Activated naive CD4-positive, alpha-beta T cell treated with anti-CD3 and anti-CD28 coated beads, Interleukin-2, amount 50 U/mL, for 24 hours (primary cell): ENCODE results near the gene EYS.

ENCODE experiments used
- H3K27ac Mint-ChIP-seq: one replicate; pipeline ENCODE4 v1.8.0; 2021; ENCODE audit warnings: mild to moderate bottlenecking, mixed read lengths
- H3K27me3 Mint-ChIP-seq: one replicate; pipeline ENCODE4 v1.8.0; 2021; ENCODE audit warnings: mixed read lengths
- H3K36me3 Mint-ChIP-seq: one replicate; pipeline ENCODE4 v1.8.0; 2021; ENCODE audit warnings: mixed read lengths
- H3K4me1 Mint-ChIP-seq: one replicate; pipeline ENCODE4 v1.8.0; 2021; ENCODE audit warnings: mixed read lengths
- H3K4me3 Mint-ChIP-seq: one replicate; pipeline ENCODE4 v1.8.0; 2021; ENCODE audit warnings: mild to moderate bottlenecking, mixed read lengths
- H3K9me3 Mint-ChIP-seq: one replicate; pipeline ENCODE4 v1.8.0; 2021; ENCODE audit warnings: mixed read lengths

Gene EYS

GRCh38 chr6:64141680-64142079 lies 1565.3 kb downstream of the EYS start:
- Mint-ChIP-seq H3K27ac (no peak overlapping the region), H3K4me3 (no peak overlapping the region), H3K9me3 (no peaks in the 10 kb centered on the region), H3K4me1 (no peaks in the 10 kb centered on the region), H3K27me3 (no peaks in the 10 kb centered on the region), H3K36me3 (no peaks in the 10 kb centered on the region)

GRCh38 chr6:64128301-64129024 lies 1578.6 kb downstream of the EYS start:
- H3K4me1 Mint-ChIP-seq = no peaks in the 10 kb centered on the region

DNA sequence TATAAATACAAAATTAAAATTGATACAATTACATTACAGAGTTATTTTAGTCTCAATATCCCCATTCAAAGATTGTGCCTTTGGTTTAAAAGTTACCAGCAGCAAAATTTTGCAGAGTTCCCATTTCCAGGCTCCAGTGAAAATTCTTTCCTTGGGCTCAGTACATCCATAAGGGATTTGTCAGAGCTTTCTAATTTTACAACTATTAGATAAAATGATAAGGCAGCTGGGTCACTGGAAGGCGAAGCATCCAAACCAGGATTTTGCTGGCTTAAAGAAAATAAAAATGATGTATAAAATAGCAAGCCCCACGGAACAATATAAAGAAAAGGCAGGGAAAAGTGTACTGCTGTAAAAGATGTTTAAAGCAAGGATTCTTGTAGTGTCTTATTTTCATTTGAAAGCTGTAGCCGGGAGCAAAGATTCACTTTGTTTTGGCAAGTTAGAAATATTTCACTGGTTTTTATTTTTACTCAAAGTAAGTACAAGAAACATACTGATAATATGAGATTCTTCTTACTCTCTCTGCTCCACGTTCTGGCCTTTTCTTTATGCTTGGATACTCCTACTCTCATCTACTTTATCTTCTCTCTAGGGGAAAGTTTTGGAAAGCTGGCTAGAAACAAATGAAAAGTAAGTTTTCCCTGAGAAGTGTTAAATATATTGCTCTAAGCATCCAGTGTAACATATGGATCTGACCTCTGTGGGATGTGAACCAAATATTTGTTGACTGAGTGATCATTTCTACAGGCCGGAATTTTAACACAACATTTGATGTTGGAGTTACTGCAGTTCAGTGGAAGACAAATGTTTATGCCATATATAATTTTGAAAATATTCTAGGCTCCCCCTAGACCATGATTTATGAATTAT lies 1583.0 kb downstream of the EYS start:
- H3K27me3 Mint-ChIP-seq = no peaks in the 10 kb centered on the region
- H3K36me3 Mint-ChIP-seq = no peaks in the 10 kb centered on the region
- no peaks in the 10 kb centered on the region for H3K4me1 Mint-ChIP-seq
- H3K27ac Mint-ChIP-seq = no peak overlapping the region
- H3K4me3 Mint-ChIP-seq = no peak overlapping the region
- peaks cover 4% of the 10 kb centered on the region for H3K9me3 Mint-ChIP-seq

More at GRCh38 chr6:64128301-64129024, 1578.6 kb downstream of the EYS start:
- Mint-ChIP-seq H3K9me3 (peaks cover 4% of the 10 kb centered on the region), H3K4me3 (no peak overlapping the region), H3K36me3 (no peaks in the 10 kb centered on the region), H3K27me3 (no peaks in the 10 kb centered on the region), H3K27ac (no peak overlapping the region)

- Mint-ChIP-seq H3K9me3 (peaks cover 4% of the 10 kb centered on the region), H3K27ac (no peak overlapping the region), H3K36me3 (no peaks in the 10 kb centered on the region), H3K4me3 (no peak overlapping the region), H3K27me3 (no peaks in the 10 kb centered on the region), H3K4me1 (no peaks in the 10 kb centered on the region)
Observed at GRCh38 chr6:64122712-64123375, 1584.2 kb downstream of the EYS start.

DNA sequence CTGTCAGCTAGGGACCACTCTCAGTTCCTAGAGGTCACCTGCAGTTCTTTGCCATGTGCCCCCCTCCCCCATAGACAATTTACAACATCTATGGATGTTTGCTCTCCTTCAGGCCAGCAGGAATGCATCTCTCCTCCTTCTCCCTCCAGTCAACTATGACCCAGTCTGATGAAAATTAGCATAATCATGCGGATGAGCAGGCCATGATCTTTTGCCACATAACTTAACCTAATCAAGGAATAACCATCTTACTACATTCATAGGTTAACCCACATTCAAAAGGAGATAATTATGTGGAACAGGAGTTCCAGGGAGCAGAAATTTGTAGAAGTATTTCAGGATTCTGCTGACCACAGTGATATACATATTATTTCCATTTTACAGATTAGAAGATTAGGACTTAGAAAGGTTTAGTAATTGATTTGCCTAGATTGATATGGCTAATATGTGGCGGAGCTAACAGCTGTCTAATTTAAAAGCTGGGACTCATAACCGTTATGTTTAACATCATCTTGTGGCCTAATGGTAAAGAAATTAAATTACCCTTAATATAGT lies 1585.9 kb downstream of the EYS start:
- no peaks in the 10 kb centered on the region for H3K4me1 Mint-ChIP-seq
- H3K27ac Mint-ChIP-seq = no peak overlapping the region
- peaks cover 16% of the 10 kb centered on the region for H3K9me3 Mint-ChIP-seq
- no peak overlapping the region for H3K4me3 Mint-ChIP-seq
- H3K27me3 Mint-ChIP-seq = no peaks in the 10 kb centered on the region
- no peaks in the 10 kb centered on the region for H3K36me3 Mint-ChIP-seq

DNA sequence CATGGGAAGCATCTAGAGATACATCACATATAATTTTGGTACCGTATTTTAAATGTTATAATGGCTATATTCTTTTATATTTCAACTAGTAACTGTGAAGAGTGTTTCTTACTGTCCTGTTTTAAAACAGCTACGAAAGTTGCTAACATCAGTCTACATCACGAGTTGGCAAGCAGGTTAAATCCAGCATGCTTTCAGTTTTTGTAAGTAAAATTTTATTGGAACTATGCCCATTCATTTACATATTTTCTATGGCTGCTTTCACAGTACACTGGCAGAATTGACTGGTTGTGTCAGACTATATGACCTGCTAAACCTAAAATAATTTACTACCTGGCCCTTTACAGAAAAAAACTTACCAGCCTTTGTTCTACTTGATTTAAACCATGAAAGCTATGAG lies 1593.3 kb downstream of the EYS start:
- H3K27me3 Mint-ChIP-seq = no peaks in the 10 kb centered on the region
- no peak overlapping the region for H3K27ac Mint-ChIP-seq
- H3K36me3 Mint-ChIP-seq = no peaks in the 10 kb centered on the region
- peaks cover 14% of the 10 kb centered on the region for H3K9me3 Mint-ChIP-seq
- no peaks in the 10 kb centered on the region for H3K4me1 Mint-ChIP-seq
- H3K4me3 Mint-ChIP-seq = no peak overlapping the region

DNA sequence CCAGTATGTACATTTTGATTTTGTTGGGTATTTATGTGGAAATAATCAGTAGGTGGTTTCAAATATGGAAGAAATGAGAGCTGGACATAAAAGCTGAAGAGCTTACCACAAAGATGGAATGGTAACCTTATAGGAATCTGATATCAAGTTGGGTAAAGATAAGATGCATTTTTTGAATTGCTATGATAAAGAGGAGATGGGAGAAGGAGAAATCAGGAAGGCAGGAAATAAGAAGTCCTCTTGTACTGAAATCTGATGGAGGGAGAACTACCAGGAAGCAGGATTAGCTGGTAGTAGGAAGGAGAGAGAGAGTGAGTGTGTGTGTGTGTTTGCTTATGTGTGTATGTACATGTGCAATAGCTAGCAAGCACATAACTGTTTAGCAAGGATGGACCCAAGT lies 1603.0 kb downstream of the EYS start:
- Mint-ChIP-seq H3K27ac (no peak overlapping the region), H3K27me3 (no peaks in the 10 kb centered on the region), H3K4me1 (no peaks in the 10 kb centered on the region), H3K4me3 (no peak overlapping the region), H3K9me3 (peaks cover 5% of the 10 kb centered on the region), H3K36me3 (no peaks in the 10 kb centered on the region)

GRCh38 chr6:64103480-64103879 lies 1603.5 kb downstream of the EYS start:
- H3K4me1 Mint-ChIP-seq = no peaks in the 10 kb centered on the region
- no peak overlapping the region for H3K27ac Mint-ChIP-seq
- no peaks in the 10 kb centered on the region for H3K36me3 Mint-ChIP-seq
- H3K9me3 Mint-ChIP-seq = peaks cover under 1% of the 10 kb centered on the region
- no peaks in the 10 kb centered on the region for H3K27me3 Mint-ChIP-seq
- H3K4me3 Mint-ChIP-seq = no peak overlapping the region

- Mint-ChIP-seq H3K9me3 (peaks cover 4% of the 10 kb centered on the region), H3K36me3 (no peaks in the 10 kb centered on the region), H3K4me1 (no peaks in the 10 kb centered on the region), H3K27ac (no peak overlapping the region), H3K4me3 (no peak overlapping the region), H3K27me3 (no peaks in the 10 kb centered on the region)
Observed at GRCh38 chr6:64100702-64101303, 1606.2 kb downstream of the EYS start.

DNA sequence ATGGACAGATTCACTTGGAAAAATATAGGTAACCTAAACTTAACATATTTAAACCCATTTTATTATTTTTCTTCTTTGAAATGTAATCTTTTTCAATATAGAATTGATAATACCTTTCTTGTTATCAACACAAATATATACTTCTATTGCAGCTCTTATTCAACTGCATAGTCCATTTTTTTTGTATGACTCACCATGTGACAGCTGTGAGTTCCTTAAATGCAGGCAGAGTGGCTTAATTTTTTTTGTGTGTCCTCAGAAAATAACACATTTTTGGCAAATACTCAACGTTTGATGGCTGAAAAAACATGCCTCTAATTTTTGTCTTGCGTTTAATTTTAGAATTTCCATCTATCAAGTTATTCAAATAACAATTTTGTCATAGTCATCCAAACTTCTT lies 1616.7 kb downstream of the EYS start:
- Mint-ChIP-seq H3K4me3 (no peak overlapping the region), H3K4me1 (no peaks in the 10 kb centered on the region), H3K9me3 (peaks cover 12% of the 10 kb centered on the region), H3K27me3 (no peaks in the 10 kb centered on the region), H3K36me3 (no peaks in the 10 kb centered on the region), H3K27ac (no peak overlapping the region)

DNA sequence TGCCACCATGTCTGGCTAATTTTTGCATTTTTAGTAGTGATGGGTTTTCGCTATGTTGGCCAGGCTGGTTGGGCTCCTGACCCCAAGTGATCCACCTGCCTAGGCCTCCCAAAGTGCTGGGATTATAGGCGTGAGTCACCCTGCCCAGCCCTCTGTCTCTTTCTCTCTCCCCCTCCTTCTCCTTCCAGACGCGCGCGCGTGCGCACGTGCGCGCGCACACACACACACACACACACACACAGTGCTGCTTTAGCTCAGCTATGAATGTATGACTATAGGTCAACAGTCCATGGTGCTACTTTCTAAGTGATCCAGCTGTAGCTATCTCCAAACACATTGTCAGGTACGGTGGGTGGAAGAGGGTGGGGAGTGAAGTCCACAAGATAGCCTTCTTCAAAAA lies 1621.9 kb downstream of the EYS start:
- H3K27me3 Mint-ChIP-seq = no peaks in the 10 kb centered on the region
- H3K4me1 Mint-ChIP-seq = no peaks in the 10 kb centered on the region
- H3K9me3 Mint-ChIP-seq = peaks cover 12% of the 10 kb centered on the region
- H3K4me3 Mint-ChIP-seq = no peak overlapping the region
- H3K36me3 Mint-ChIP-seq = no peaks in the 10 kb centered on the region
- H3K27ac Mint-ChIP-seq = no peak overlapping the region

- Mint-ChIP-seq H3K36me3 (no peaks in the 10 kb centered on the region), H3K27me3 (no peaks in the 10 kb centered on the region), H3K4me1 (no peaks in the 10 kb centered on the region), H3K9me3 (peaks cover 5% of the 10 kb centered on the region), H3K4me3 (no peak overlapping the region), H3K27ac (no peak overlapping the region)
Observed at GRCh38 chr6:64084185-64084663, 1622.8 kb downstream of the EYS start.

DNA sequence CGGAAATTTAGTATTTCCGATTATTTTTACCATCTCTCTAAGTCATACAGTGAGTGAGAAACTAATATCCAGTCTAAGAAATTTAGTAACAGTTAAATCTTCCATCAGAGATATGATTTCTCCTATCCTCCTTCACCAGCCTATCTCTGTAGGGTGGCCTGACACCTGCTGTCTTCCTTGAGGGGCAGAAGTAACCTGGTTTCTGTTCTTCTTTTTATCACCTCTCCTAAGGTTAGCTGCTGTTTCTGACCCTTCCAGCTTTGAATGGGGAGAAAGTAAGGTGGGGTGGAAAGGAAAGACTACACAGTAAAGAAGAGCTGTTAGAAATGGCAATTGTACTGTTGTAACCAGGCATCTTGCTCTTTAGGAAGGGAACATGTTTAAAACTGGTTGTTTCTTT lies 1623.8 kb downstream of the EYS start:
- no peaks in the 10 kb centered on the region for H3K4me1 Mint-ChIP-seq

GRCh38 chr6:64081453-64081852 lies 1625.6 kb downstream of the EYS start:
- no peaks in the 10 kb centered on the region for H3K36me3 Mint-ChIP-seq
- no peak overlapping the region for H3K4me3 Mint-ChIP-seq
- H3K27ac Mint-ChIP-seq = no peak overlapping the region
- H3K9me3 Mint-ChIP-seq = peaks cover 10% of the 10 kb centered on the region
- no peaks in the 10 kb centered on the region for H3K4me1 Mint-ChIP-seq
- no peaks in the 10 kb centered on the region for H3K27me3 Mint-ChIP-seq

More for the DNA sequence above, 1623.8 kb downstream of the EYS start:
- no peak overlapping the region for H3K4me3 Mint-ChIP-seq
- no peaks in the 10 kb centered on the region for H3K27me3 Mint-ChIP-seq
- no peaks in the 10 kb centered on the region for H3K36me3 Mint-ChIP-seq
- H3K27ac Mint-ChIP-seq = no peak overlapping the region
- peaks cover 5% of the 10 kb centered on the region for H3K9me3 Mint-ChIP-seq

DNA sequence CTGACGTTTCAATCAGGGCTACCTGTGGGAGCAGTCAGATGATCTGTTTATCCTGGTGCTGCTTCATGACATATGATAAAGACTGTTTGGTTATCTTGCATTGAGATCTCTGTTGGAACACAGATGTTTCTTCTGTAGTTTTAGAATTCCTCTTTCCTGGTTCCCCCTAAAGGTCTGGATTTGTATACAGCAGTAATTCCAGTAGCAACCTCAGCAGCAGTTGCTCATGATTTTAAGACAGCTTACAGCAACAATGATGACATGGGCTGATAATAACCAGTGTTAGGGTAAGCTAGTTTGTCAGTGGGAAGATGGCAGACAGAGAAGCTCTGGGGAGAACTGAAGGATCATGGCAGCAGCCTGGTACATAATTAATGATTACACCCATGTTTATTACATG lies 1632.0 kb downstream of the EYS start:
- Mint-ChIP-seq H3K36me3 (no peaks in the 10 kb centered on the region), H3K4me1 (no peaks in the 10 kb centered on the region), H3K4me3 (no peak overlapping the region), H3K27ac (no peak overlapping the region), H3K9me3 (peaks cover 5% of the 10 kb centered on the region), H3K27me3 (no peaks in the 10 kb centered on the region)
